GM19043 (cell line): Measurements from ENCODE around the gene MITF.

Source experiments
- ATAC-seq: cut with Tn5 transposase; IDR thresholded peaks from one replicate; pipeline ENCODE4 v1.9.1; 2021; ENCODE audit warnings: low read depth; ENCODE audit not compliant: unreplicated experiment

Gene MITF

GRCh38 chr3:69830147-69830546 is 90.9 kb downstream of the MITF start:
- ATAC-seq, result no peak

- no peak for ATAC-seq
Measured at GRCh38 chr3:69831737-69832136, 92.5 kb downstream of the MITF start.

DNA sequence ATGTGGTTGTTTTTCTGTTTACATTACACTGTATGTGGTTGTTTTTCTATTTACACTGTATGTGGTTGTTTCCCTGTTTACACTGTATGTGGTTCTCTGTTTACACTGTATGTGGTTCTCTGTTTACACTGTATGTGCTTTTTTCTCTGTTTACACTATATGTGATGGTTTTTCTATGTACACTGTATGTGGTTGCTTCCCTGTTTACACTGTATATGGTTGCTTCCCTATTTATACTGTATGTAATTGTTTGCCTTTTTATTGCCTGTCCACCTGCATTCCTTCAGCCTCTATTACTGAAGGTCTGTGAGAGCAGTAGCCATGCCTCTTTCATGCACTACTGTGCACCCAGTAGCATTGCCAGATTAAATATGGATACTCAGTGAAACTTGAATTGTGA is 94.3 kb downstream of the MITF start:
- ATAC-seq, result no peak

DNA sequence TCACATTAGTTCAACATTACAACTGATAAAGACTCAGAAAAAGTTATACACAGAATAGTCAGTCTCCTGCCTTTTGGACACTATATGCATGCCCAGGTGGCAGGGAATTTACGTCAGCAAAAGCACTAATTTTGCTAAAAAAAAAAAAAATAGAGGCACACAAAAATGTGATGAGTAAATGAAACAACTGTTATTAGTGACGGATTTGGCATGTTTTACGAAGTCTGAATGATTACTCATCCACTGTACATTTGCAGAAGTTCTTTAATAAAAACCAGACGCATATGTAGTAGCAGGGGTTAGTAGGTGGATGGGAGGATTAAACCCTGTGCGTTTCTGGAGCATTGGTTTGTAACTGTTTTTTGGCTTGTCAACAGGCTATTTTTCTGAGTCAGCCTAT is 99.0 kb downstream of the MITF start:
- ATAC-seq, result no peak

GRCh38 chr3:69838696-69839515 is 99.6 kb downstream of the MITF start:
- no peak for ATAC-seq

DNA sequence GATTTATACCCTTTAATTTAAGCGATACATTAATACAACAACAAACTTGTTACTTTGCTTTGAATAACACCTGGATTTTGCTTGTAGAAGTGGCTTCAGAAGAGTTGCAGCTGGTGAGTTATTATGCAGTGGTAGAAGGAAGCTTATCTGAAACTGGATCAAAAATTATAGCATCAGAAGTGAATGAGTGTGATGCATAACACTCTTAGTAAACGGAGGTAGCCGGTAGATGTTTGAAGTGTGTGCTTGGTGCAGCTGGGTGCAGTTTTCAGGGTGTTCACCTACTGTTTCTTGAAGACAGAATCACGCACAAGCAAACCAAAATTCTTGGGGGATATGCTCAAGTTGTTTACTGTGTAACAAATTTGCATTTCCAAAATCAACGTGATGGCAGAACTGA is 103.1 kb downstream of the MITF start:
- ATAC-seq, result no peak

DNA sequence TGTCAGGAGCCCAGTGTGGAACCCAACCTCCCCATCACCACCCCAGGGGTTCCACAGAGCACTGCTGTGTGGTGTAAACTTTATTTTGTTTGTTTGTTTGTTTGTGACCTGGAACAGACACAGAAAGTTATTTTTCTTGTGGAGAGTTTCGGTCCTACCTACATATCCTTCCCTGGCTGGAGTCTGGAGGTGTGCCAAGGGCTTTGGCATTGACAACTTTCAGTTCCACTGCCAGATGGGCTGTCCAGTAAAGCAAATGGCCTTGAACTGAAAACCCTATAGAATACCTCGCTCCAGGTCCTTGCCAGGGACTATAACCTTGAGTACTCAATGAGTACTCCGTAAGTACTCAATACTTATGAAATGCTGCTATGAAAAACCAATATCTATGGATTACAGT is 103.5 kb downstream of the MITF start:
- no peak for ATAC-seq

DNA sequence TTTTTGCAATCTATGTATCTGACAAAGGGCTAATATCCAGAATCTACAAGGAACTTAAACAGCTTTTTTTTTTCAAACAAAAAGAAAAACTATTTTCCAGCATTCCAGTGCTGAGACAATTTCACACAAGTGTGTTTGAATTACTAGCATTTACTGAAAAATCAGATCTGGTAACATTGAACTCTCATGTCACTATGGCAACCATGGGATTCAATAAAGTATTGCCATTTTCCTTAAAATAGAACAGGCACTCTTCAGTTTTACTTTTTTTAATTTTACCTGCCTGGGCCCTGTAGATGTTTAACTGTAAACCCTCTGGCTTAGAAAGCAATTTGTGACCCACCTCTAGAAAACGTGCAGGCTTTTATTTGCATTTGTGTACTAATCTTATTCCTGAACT is 105.4 kb downstream of the MITF start:
- ATAC-seq, result no peak

GRCh38 chr3:69847303-69847702 is 108.0 kb downstream of the MITF start:
- no peak for ATAC-seq

DNA sequence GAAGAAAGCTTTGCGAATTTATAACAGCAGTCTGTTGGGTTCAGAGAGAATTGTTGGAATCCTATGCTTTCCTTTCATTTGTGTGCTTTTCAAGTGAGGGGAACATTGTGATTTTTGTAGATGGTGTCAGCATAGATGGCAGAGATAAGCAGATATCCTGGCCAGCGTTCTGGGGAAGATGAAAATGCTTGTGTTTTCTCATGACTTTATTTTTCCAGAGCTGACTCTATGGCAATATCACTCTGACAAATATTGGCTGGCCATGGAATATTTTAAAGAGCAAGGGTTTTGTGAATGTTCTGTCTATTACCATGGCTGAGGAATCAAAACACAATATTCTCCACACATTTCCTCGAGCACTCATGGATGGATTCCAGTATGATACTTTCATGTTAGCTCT is 108.8 kb downstream of the MITF start:
- no peak for ATAC-seq

- no peak for ATAC-seq
Measured at GRCh38 chr3:69850849-69851248, 111.6 kb downstream of the MITF start.

DNA sequence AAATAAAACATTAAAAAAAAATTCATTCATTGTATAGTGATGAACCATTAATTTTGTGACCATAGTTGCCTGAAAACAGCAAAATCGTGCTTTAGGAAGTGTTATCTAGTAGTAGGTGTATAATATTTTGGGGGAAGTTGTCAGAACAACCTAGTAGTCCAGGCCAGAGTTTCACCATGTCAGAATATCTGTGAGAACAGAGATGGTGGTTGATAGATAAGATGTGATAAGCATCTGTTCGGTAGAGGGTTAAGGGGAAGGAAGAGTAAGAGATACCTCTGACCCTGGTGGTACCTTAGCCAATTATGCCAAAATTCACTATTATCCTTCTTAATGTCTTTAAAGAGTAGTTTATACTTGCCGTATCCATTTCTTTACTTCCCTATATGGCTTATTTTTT is 113.8 kb downstream of the MITF start:
- no peak for ATAC-seq

GRCh38 chr3:69855436-69856162 is 116.3 kb downstream of the MITF start:
- no peak for ATAC-seq

GRCh38 chr3:69856965-69857705 is 117.9 kb downstream of the MITF start:
- no peak for ATAC-seq

DNA sequence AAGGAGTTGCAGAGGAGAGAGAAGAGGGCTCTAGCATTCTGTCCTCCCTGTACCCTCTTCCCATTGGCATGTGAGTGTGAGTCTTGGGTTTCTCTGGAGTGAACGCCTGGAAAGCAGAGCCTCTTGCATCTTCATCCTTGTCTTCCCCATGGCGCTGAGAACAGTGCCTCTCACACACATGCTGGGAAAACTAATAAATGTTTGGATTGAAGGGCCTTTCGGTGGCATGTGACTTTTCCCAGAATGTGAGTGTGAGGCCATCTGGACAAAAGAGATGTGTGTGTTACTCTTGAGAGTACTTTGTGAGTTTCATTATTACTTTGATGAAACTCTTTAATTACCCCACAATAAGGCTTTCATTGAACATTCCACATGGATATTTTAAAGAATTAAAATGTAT is 122.3 kb downstream of the MITF start:
- ATAC-seq, result no peak

- ATAC-seq, result no peak
Measured at GRCh38 chr3:69864141-69864540, 124.9 kb downstream of the MITF start.

GRCh38 chr3:69864766-69865165 is 125.5 kb downstream of the MITF start:
- no peak for ATAC-seq

DNA sequence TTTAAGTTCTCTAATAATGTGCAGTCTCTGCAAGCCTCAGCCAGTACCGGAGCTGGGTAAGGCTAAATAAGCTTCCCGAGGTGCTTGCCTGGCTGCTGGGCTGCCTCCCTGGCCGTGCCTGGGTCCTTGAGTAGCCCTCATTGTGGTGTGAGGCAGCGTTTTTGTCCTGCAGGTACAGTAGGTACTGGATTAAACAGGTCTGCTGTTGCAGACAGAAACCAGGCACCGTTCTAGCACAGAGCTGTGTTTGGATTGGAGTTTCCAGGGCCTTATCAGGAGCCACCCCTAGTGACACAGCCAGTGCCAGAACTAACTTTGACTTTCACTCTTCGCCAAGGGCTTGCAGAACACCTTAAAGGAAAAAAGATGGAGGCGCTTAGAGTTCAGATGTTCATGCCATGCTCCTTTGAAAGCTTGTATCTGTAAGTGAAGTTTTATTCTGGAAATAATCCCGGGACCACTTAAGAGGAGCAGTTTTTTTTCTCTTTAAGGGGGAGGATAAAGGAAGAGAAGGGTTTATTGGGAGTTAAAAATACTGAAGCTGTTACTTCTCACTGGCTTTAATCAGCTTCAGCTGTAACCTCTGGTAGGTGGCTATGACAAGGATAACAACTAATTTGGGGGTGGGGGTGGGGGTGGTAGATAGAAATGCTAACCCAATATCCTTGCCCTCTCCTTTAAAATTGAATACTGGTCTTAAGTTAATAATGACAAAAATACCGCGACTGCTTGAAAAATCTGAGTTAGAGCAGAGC is 126.8 kb downstream of the MITF start:
- no peak for ATAC-seq

DNA sequence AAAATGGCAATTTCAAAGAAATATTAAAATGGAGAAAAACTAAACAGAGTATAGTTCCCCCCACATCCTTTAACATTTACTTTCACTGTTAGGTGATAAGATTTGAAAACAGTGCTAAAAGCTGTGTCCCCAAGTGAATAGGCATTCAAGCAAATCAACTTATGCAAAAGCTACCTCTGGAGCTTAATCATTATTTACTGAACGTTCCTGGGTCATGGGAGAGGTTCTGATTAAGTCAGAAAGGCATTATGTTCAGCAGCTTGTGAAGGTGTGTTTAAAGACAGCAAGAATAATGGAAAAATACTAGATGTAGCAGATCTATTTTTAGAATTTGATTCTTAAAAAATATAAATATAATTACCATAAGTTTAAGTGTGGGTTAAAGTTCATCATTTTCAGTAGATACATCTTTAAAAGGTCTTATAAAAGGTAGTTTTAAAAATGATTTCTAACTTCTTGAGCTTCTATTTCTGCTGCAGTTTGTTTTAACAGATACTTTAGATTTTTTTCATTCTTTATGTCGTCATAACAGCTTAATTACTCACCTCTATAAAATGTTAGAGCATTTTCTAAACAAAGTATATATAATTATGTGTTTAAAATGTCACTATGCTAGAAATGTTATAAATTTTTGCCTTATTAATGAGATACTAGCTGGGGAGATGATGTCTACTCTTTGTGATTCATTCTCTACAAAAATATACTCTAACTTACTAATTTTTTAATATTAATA is 127.9 kb downstream of the MITF start:
- no peak for ATAC-seq

GRCh38 chr3:69867941-69868505 is 128.8 kb downstream of the MITF start:
- no peak for ATAC-seq
